H1 (cell line): Measurements from ENCODE around the gene CCNY. TPM values are rescaled to one million over a fixed set of nuclear protein-coding genes. Genes with fewer than 3 reads are reported as not detected.

Source experiments
- GTF2F1 ChIP-seq: IDR thresholded peaks from 2 replicates; pipeline ENCODE4 v1.6.1; 2012; ENCODE audit warnings: low read depth, low read length, improper control_type of control experiment, borderline replicate concordance
- JUN ChIP-seq: IDR thresholded peaks from 2 replicates; pipeline ENCODE4 v1.6.1; 2011; ENCODE audit warnings: low read depth, mild to moderate bottlenecking, improper control_type of control experiment, low read length
- KDM1A ChIP-seq: fragments of 200-600, 300-600 bp; sonication (generic); IDR thresholded peaks from 2 replicates; pipeline ENCODE4 v1.7.1; 2016; ENCODE audit warnings: mild to moderate bottlenecking, low read length, borderline replicate concordance
- ZNF274 ChIP-seq: IDR thresholded peaks from 2 replicates; pipeline ENCODE4 v1.7.0; 2012; ENCODE audit warnings: low read length, borderline replicate concordance; ENCODE audit errors: extremely low read depth
- polyA plus RNA-seq, 7 experiments: library from polyadenylated mRNA; depleted of rRNA in 3 of 7; stranded (reverse) in 5 of 7; unstranded in 2 of 7; fragments of >200 nt in 5 of 7; fragments of 200-250 nt in 2 of 7; gene quantifications; 1 replicate in 5 of 7; 2 replicates in 1 of 7; 4 replicates in 1 of 7; pipeline versions ENCODE4 v1.2.1 to v1.2.3, GENCODE V29; 2011 to 2013; ENCODE audit warnings: missing spikeins in 2 of 7, mixed read lengths in 2 of 7
- total RNA-seq: library from RNA; stranded (reverse); fragmentation: NEBNext Ultra II Directional; extraction: Animal tissue kit (Norgen Biotek cat#: 25700); gene quantifications from 2 replicates; pipeline ENCODE4 v1.2.1, GENCODE V29; 2021
- TF ChIP-seq, protein P1 (sequence below): IDR thresholded peaks from 2 replicates; pipeline ENCODE4 v1.6.1; 2011; ENCODE audit warnings: low read depth, mild to moderate bottlenecking, low read length; ENCODE audit not compliant: insufficient read depth

CCNY gene
- total and polyA plus RNA-seq, 2 of the 8 experiments (the other 6 are each of a cell fraction or from before 2014, with no cell fraction given): 25.3 to 68.2 TPM

DNA sequence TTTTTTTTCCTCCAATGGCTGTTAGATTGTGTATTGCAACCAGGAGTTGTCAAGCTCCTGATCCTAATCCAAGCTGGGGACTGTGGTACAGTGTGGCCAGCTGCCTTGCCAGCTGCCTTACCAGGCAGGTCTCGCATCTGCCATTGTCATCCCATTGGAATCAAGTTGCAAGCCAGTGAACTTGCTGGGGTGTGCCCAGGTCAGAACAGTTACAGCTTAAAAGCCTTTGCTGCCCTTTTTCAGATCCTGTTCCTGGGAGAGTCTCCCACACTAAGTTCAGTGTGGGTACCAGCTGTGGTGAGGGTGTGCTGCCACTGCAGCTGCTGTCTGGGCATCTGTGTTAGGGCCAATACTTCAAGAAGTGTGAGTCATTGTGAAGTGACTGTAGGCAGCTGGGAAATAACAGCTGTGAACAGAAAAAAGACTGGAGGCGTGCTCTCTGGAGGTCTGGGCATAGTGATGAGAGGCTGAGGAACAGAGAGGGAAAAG is 72.8 kb downstream of the CCNY start (continued):
- TF ChIP-seq, protein P1, sequence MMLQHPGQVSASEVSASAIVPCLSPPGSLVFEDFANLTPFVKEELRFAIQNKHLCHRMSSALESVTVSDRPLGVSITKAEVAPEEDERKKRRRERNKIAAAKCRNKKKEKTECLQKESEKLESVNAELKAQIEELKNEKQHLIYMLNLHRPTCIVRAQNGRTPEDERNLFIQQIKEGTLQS: no peak
- TF ChIP-seq GTF2F1: no peak
- TF ChIP-seq JUN: no peak
- TF ChIP-seq KDM1A: no peak
- no peak for TF ChIP-seq ZNF274
